ENCODE measurements around the gene DNM1L.

The DNM1L gene

DNA sequence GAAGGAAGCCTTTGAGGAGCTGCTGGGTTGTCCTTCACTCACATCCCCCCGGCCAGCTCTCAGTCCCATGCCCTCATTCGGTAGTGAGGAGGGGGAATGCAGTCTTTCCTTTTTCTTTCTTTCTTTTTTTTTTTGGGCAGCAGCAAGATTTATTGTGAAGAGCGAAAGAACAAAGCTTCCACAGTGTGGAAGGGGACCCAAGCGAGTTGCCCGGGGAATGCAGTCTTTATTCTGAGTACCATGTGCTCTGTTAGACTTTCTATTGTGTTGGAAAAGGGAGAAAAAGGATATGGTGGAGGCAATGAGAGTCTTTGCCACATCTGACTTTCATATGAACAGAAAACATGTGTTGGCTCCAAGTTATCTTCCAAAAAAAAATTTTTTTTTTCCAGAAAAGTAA is 106.5 kb downstream of the DNM1L start:
- Histone ChIP-seq H3K4me3 (ENCODE audit: low read depth, low read length) (no peak overlapping the region), H3K27me3 (replicated peaks) (no peaks in the 10 kb centered on the region), H3K36me3 (replicated peaks) (no peaks in the 10 kb centered on the region), H3K27ac (no peak overlapping the region)
- in situ Hi-C loops (cut with HindIII; ENCODE audit: low pct_ligation_motif_present, low sequenced_read_pairs): no loop called here
- no peak for DNase-seq
- TF ChIP-seq, protein P1, sequence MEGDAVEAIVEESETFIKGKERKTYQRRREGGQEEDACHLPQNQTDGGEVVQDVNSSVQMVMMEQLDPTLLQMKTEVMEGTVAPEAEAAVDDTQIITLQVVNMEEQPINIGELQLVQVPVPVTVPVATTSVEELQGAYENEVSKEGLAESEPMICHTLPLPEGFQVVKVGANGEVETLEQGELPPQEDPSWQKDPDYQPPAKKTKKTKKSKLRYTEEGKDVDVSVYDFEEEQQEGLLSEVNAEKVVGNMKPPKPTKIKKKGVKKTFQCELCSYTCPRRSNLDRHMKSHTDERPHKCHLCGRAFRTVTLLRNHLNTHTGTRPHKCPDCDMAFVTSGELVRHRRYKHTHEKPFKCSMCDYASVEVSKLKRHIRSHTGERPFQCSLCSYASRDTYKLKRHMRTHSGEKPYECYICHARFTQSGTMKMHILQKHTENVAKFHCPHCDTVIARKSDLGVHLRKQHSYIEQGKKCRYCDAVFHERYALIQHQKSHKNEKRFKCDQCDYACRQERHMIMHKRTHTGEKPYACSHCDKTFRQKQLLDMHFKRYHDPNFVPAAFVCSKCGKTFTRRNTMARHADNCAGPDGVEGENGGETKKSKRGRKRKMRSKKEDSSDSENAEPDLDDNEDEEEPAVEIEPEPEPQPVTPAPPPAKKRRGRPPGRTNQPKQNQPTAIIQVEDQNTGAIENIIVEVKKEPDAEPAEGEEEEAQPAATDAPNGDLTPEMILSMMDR (IDR thresholded peaks at IDR 0.05; ENCODE audit: low read depth, low read length, missing control alignments): no peak

DNA sequence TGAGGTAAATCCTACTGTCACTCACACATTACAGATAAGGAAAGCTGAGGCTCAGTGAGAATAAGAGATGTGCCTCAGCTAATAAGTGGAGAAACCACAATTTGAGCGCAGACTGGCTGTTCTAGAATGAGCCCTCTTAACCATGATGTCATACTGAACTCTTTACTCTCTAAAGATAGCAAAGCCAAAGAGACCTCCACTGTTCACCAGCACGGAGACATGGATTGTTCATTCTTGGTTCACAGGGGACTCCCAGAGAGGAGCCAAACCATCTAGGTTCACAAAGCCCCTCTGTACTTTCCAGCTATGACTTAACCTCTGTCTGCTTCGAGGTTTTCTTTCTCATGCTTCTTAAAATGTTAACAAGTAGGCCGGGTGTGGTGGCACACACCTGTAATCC is 109.3 kb downstream of the DNM1L start:
- TF ChIP-seq, protein P1 (IDR thresholded peaks at IDR 0.05; ENCODE audit: low read depth, low read length, missing control alignments): no peak
- in situ Hi-C loops (cut with HindIII; ENCODE audit: low pct_ligation_motif_present, low sequenced_read_pairs): no loop called here
- Histone ChIP-seq H3K27ac (no peak overlapping the region), H3K36me3 (replicated peaks) (no peaks in the 10 kb centered on the region), H3K27me3 (replicated peaks) (no peaks in the 10 kb centered on the region), H3K4me3 (ENCODE audit: low read depth, low read length) (no peak overlapping the region)
- DNase-seq: no peak

DNA sequence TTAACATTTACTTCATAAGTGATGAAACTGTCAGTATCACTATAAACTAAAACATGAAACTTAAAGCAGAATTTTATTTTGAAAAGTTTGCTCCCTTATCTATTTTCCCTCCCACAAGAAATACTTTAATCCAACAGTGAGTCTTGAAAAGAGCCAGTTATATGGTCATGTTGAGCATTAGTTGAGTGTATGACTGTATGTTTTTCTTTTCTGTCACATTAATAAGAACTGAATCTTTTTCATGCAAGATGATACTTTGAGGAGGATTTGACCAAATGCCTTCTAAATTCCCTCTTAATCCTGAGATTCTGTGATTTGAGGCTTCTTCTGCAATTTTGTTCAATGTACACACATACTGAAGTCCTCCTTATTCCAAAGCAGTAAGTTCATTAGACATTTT is 110.3 kb downstream of the DNM1L start:
- H3K36me3 ChIP-seq (replicated peaks): no peaks in the 10 kb centered on the region
- in situ Hi-C loops (cut with HindIII; ENCODE audit: low pct_ligation_motif_present, low sequenced_read_pairs): no loop called here
- H3K4me3 ChIP-seq (ENCODE audit: low read depth, low read length): no peak overlapping the region
- DNase-seq: no peak
- H3K27me3 ChIP-seq (replicated peaks): no peaks in the 10 kb centered on the region
- no peak overlapping the region for H3K27ac ChIP-seq
- TF ChIP-seq, protein P1 (IDR thresholded peaks at IDR 0.05; ENCODE audit: low read depth, low read length, missing control alignments): no peak

DNA sequence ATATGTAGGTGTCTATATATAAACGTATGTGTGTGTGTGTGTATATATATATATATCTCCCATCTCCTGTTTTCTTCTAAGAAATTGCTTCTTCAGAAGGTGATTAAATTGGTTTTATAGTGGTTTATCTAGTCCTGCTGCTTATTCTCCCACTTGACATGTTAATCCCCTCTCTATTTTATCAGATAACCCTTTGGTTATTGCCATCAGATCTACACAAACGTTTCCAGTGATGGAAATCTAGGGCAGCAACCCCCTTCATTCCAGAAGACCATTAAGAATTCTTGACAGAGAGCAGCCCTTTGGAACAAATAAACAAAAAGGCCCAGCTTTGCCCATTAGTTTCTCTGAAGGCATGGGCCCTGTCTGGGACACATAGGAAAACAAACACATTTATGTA is 110.8 kb downstream of the DNM1L start:
- in situ Hi-C loops (cut with HindIII; ENCODE audit: low pct_ligation_motif_present, low sequenced_read_pairs): no loop called here
- Histone ChIP-seq H3K27ac (no peak overlapping the region), H3K27me3 (replicated peaks) (no peaks in the 10 kb centered on the region), H3K36me3 (replicated peaks) (no peaks in the 10 kb centered on the region), H3K4me3 (ENCODE audit: low read depth, low read length) (no peak overlapping the region)
- TF ChIP-seq, protein P1 (IDR thresholded peaks at IDR 0.05; ENCODE audit: low read depth, low read length, missing control alignments): no peak
- no peak for DNase-seq

DNA sequence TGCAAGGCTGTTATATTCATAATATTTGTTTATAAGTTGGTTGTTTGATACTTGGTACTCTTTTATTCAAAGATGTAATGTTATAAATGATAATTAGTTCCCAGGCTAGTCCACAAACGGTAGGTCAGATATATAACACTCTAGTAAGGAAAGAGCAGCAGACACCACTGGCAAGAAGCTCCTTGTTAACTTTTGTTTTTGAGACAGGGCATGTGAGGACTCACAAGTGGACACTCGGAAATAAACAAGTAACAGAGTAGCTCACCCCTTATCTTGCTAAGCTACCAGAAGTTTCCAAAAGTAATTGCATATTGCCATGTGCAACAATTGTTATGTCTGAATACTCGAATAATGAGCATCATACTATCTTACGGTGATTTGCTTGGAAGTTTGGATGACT is 115.2 kb downstream of the DNM1L start:
- Histone ChIP-seq H3K27ac (no peak overlapping the region), H3K36me3 (replicated peaks) (no peaks in the 10 kb centered on the region), H3K27me3 (replicated peaks) (no peaks in the 10 kb centered on the region), H3K4me3 (ENCODE audit: low read depth, low read length) (no peak overlapping the region)
- TF ChIP-seq, protein P1 (IDR thresholded peaks at IDR 0.05; ENCODE audit: low read depth, low read length, missing control alignments): no peak
- no peak for DNase-seq
- in situ Hi-C loops (cut with HindIII; ENCODE audit: low pct_ligation_motif_present, low sequenced_read_pairs): no loop called here
